HepG2 (cell line): Measurements from ENCODE around the gene GMPPB. TPM values are rescaled to one million over a fixed set of nuclear protein-coding genes. Genes with fewer than 3 reads are reported as not detected.

Source experiments
- EHMT2 ChIP-seq: fragments of 200-600 bp; sonication (generic); IDR thresholded peaks from 2 replicates; pipeline ENCODE4 v1.7.0; 2017; ENCODE audit warnings: antibody characterized with exemption, low read depth, low read length, borderline replicate concordance
- KDM5B ChIP-seq: sonication (generic); formaldehyde crosslinking; IDR thresholded peaks from 2 replicates; pipeline ENCODE4 v1.4.0; 2020; ENCODE audit warnings: missing genetic modification reagents, mild to moderate bottlenecking, borderline replicate concordance
- NR0B2 ChIP-seq: sonication (generic); formaldehyde crosslinking; IDR thresholded peaks from 2 replicates; pipeline ENCODE4 v1.4.0; 2020; ENCODE audit warnings: mild to moderate bottlenecking, missing genetic modification reagents
- REPIN1 ChIP-seq: sonication (generic); formaldehyde crosslinking; IDR thresholded peaks from 2 replicates; pipeline ENCODE4 v1.8.0; 2022; ENCODE audit warnings: missing genetic modification reagents, low read depth, mild to moderate bottlenecking, borderline replicate concordance
- SALL1 ChIP-seq: sonication (generic); formaldehyde crosslinking; IDR thresholded peaks from 2 replicates; pipeline ENCODE4 v1.8.0; 2022; ENCODE audit warnings: mild to moderate bottlenecking, missing genetic modification reagents
- STAT5B ChIP-seq: sonication (generic); formaldehyde crosslinking; IDR thresholded peaks from 2 replicates; pipeline ENCODE4 v1.4.0; 2020; ENCODE audit warnings: missing genetic modification reagents
- TBL1XR1 ChIP-seq: fragments of 150-350 bp; IDR thresholded peaks from 2 replicates; pipeline ENCODE4 v1.6.1; 2014; ENCODE audit warnings: borderline replicate concordance, low read length; ENCODE audit not compliant: partially characterized antibody
- ZBTB46 ChIP-seq: sonication (generic); formaldehyde crosslinking; IDR thresholded peaks from 2 replicates; pipeline ENCODE4 v1.4.0; 2020; ENCODE audit warnings: mild to moderate bottlenecking, missing genetic modification reagents, borderline replicate concordance
- ZC3H13 ChIP-seq: sonication (generic); formaldehyde crosslinking; IDR thresholded peaks from 2 replicates; pipeline ENCODE4 v1.8.1; 2023; ENCODE audit warnings: mild to moderate bottlenecking, missing genetic modification reagents, moderate library complexity
- ZHX2 ChIP-seq, 2 experiments: sonication (generic) in 1 of 2; formaldehyde crosslinking in 1 of 2; IDR thresholded peaks; 2 replicates each; pipeline versions ENCODE4 v1.6.1 to v1.9.0; 2014 to 2022; ENCODE audit warnings: antibody characterized with exemption in 1 of 2, borderline replicate concordance in 1 of 2, inconsistent platforms in 1 of 2, low read depth in 1 of 2, missing genetic modification reagents in 1 of 2
- ZNF337 ChIP-seq: sonication (generic); formaldehyde crosslinking; IDR thresholded peaks from 2 replicates; pipeline ENCODE4 v1.5.1; 2020; ENCODE audit warnings: missing genetic modification reagents, low read depth, mild to moderate bottlenecking, borderline replicate concordance
- ZNF564 ChIP-seq: sonication (generic); formaldehyde crosslinking; IDR thresholded peaks from 2 replicates; pipeline ENCODE4 v1.8.1; 2023; ENCODE audit warnings: mild to moderate bottlenecking, missing genetic modification reagents
- ZNF816 ChIP-seq: sonication (generic); formaldehyde crosslinking; IDR thresholded peaks from 2 replicates; pipeline ENCODE4 v1.8.0; 2022; ENCODE audit warnings: missing genetic modification reagents, mild to moderate bottlenecking, borderline replicate concordance
- ZSCAN29 ChIP-seq: sonication (generic); formaldehyde crosslinking; conservative IDR thresholded peaks from 2 replicates; pipeline ENCODE4 v1.4.0; 2020; ENCODE audit warnings: mild to moderate bottlenecking, missing genetic modification reagents
- polyA plus RNA-seq, 8 experiments: library from polyadenylated mRNA; depleted of rRNA in 3 of 8; stranded (reverse) in 7 of 8; unstranded in 1 of 8; fragments of >200 nt; fragmentation: Illumina TruSeq in 4 of 8; extraction: Trizol in 4 of 8; gene quantifications; 2 replicates each; pipeline versions ENCODE4 v1.2.1 to v1.2.3, GENCODE V29; 2011 to 2016; ENCODE audit warnings: low read depth in 4 of 8, missing spikeins in 1 of 8, mixed read lengths in 1 of 8; ENCODE audit not compliant: insufficient read depth in 1 of 8
- total RNA-seq, 5 experiments: library from RNA; depleted of rRNA; stranded (reverse); fragments of >200 nt; fragmentation: Illumina TruSeq; extraction: Trizol; gene quantifications; 2 replicates each; pipeline ENCODE4 v1.2.3, GENCODE V29; 2016; ENCODE audit warnings: low read depth in 1 of 5
- TF ChIP-seq, protein P1 (sequence below): sonication (generic); formaldehyde crosslinking; IDR thresholded peaks from 2 replicates; pipeline ENCODE4 v1.9.0; 2021; ENCODE audit warnings: missing genetic modification reagents, borderline replicate concordance

GMPPB gene
- total and polyA plus RNA-seq, 2 of the 13 experiments (the other 11 are each of a cell fraction or from before 2014, with no cell fraction given), result 6.5 to 23.1 TPM

DNA sequence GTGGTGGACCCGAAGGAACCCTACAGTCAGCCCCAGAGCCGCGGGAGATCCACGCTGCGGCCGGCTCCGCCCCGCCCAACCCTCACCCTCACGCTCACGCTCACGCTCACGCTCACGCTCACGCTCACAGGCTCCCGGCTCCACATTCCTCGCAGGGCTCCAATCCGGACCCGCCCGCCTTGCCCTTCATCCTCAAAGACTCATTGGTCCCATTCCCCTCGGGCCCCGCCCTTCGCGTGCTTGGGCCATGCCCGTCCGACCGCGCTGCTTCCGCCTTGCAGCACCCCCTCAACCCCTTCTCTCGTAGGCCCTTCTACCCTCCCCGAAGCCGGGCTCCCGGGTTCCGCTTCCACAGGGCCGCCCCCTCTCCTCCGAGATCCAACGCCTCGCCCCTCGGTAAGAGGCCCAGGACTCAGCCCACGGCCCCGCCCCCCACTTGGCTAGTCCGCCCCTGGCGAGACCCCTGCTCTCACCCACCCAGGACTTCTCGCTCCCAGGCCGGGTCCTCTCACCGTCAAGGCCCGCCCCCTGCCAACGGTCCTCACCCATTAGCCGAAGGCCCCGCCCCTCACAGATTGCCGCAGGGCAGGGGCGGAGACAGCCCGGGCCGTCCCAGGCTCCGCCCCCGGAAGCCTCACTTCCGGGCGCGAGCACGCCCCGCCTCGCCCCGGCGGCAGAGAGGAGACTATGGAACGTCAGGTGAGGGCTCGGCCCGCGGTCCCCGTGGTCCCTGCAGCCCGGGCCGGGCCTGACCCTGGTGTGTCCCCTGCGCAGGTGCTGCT is 49.8 kb downstream of the GMPPB start, which contains the start of gene APEH (continued):
- TF ChIP-seq ZHX2 (IDR thresholded peaks at IDR 0.05; ENCODE audit: low read depth), result peak; percentile 12
- TF ChIP-seq ZHX2 (CRISPR knock-in tag; IDR thresholded peaks at IDR 0.05; ENCODE audit: borderline replicate concordance), result no peak
- no peak for TF ChIP-seq TBL1XR1
- 0 out of 2 replicates have a peak, but pooled peaks have one; percentile 4 for TF ChIP-seq REPIN1
- no peak for TF ChIP-seq STAT5B (CRISPR knock-in tag)
- peak; percentile 77 for TF ChIP-seq ZC3H13 (CRISPR knock-in tag)
- TF ChIP-seq ZBTB46 (CRISPR knock-in tag), result 0 out of 2 replicates have a peak, but pooled peaks have one; percentile 23
- TF ChIP-seq ZSCAN29 (CRISPR knock-in tag), result no peak
- TF ChIP-seq ZNF564, result 0 out of 2 replicates have a peak, but pooled peaks have one; percentile 6
- peak; percentile 89 for TF ChIP-seq ZNF816 (CRISPR knock-in tag)
- TF ChIP-seq, protein P1, sequence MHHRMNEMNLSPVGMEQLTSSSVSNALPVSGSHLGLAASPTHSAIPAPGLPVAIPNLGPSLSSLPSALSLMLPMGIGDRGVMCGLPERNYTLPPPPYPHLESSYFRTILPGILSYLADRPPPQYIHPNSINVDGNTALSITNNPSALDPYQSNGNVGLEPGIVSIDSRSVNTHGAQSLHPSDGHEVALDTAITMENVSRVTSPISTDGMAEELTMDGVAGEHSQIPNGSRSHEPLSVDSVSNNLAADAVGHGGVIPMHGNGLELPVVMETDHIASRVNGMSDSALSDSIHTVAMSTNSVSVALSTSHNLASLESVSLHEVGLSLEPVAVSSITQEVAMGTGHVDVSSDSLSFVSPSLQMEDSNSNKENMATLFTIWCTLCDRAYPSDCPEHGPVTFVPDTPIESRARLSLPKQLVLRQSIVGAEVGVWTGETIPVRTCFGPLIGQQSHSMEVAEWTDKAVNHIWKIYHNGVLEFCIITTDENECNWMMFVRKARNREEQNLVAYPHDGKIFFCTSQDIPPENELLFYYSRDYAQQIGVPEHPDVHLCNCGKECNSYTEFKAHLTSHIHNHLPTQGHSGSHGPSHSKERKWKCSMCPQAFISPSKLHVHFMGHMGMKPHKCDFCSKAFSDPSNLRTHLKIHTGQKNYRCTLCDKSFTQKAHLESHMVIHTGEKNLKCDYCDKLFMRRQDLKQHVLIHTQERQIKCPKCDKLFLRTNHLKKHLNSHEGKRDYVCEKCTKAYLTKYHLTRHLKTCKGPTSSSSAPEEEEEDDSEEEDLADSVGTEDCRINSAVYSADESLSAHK (CRISPR knock-in tag), result no peak
- peak; percentile 38; the same call in 1 of the 2 replicates for TF ChIP-seq SALL1 (CRISPR knock-in tag)
- TF ChIP-seq EHMT2, result no peak
- TF ChIP-seq KDM5B (CRISPR knock-in tag), result peak; percentile 86; the same call in 1 of the 2 replicates
- TF ChIP-seq NR0B2, result no peak; the same call in 1 of the 2 replicates
- no peak for TF ChIP-seq ZNF337 (CRISPR knock-in tag)
